Measurements from ENCODE around the gene FOS. TPM values are rescaled to one million over a fixed set of nuclear protein-coding genes. Genes with fewer than 3 reads are reported as not detected.

FOS gene
- total and polyA plus RNA-seq, 9 donors = 142 to 1,403 (median 670) TPM

GRCh38 chr14:75247286-75247922 is 31.2 kb upstream of the FOS start:
- H3K27me3 ChIP-seq (ENCODE audit: control insufficient read depth, insufficient read depth, low read length) = no peaks in the 10 kb centered on the region
- H3K4me1 ChIP-seq (ENCODE audit: control insufficient read depth, insufficient read depth, low read length) = peaks cover 24% of the 10 kb centered on the region
- no peak for DNase-seq
- no peaks in the 10 kb centered on the region for H3K36me3 ChIP-seq (ENCODE audit: control insufficient read depth, insufficient read depth, low read length)
- 55% methylated on average over 6 of the region's 15 CpGs for WGBS (ENCODE audit: insufficient coverage)
- no peak overlapping the region for H3K4me3 ChIP-seq (ENCODE audit: low read length)
- no peaks in the 10 kb centered on the region for H3K9me3 ChIP-seq (replicated peaks; ENCODE audit: control insufficient read depth, low read depth, low read length)
- H3K27ac ChIP-seq (ENCODE audit: low read length) = no peak overlapping the region

GRCh38 chr14:75247939-75248338 is 30.7 kb upstream of the FOS start:
- WGBS (ENCODE audit: insufficient coverage) = 87% methylated on average over 3 of the region's 6 CpGs
- no peak for DNase-seq
- Histone ChIP-seq H3K36me3 (ENCODE audit: control insufficient read depth, insufficient read depth, low read length) (no peaks in the 10 kb centered on the region), H3K9me3 (replicated peaks; ENCODE audit: control insufficient read depth, low read depth, low read length) (no peaks in the 10 kb centered on the region), H3K27ac (ENCODE audit: low read length) (no peak overlapping the region), H3K27me3 (ENCODE audit: control insufficient read depth, insufficient read depth, low read length) (no peaks in the 10 kb centered on the region), H3K4me1 (ENCODE audit: control insufficient read depth, insufficient read depth, low read length) (peaks cover 23% of the 10 kb centered on the region), H3K4me3 (ENCODE audit: low read length) (no peak overlapping the region)

GRCh38 chr14:75249251-75249957 is 29.2 kb upstream of the FOS start:
- no peaks in the 10 kb centered on the region for H3K9me3 ChIP-seq (replicated peaks; ENCODE audit: control insufficient read depth, low read depth, low read length)
- H3K27me3 ChIP-seq (ENCODE audit: control insufficient read depth, insufficient read depth, low read length) = no peaks in the 10 kb centered on the region
- no peak overlapping the region for H3K4me3 ChIP-seq (ENCODE audit: low read length)
- H3K4me1 ChIP-seq (ENCODE audit: control insufficient read depth, insufficient read depth, low read length) = peaks cover 29% of the 10 kb centered on the region
- peak; percentile 65 for DNase-seq
- H3K36me3 ChIP-seq (ENCODE audit: control insufficient read depth, insufficient read depth, low read length) = no peaks in the 10 kb centered on the region
- peak overlapping the region; percentile 77 for H3K27ac ChIP-seq (ENCODE audit: low read length)
- 60% methylated on average over 2 of the region's 10 CpGs for WGBS (ENCODE audit: insufficient coverage)

- peak overlapping the region; percentile 77 for H3K27ac ChIP-seq (ENCODE audit: low read length)
- WGBS (ENCODE audit: insufficient coverage) = no CpG with 5 or more reads among the region's 2 CpGs
- no peaks in the 10 kb centered on the region for H3K27me3 ChIP-seq (ENCODE audit: control insufficient read depth, insufficient read depth, low read length)
- H3K9me3 ChIP-seq (replicated peaks; ENCODE audit: control insufficient read depth, low read depth, low read length) = no peaks in the 10 kb centered on the region
- H3K36me3 ChIP-seq (ENCODE audit: control insufficient read depth, insufficient read depth, low read length) = no peaks in the 10 kb centered on the region
- H3K4me3 ChIP-seq (ENCODE audit: low read length) = no peak overlapping the region
- H3K4me1 ChIP-seq (ENCODE audit: control insufficient read depth, insufficient read depth, low read length) = peaks cover 35% of the 10 kb centered on the region
- DNase-seq = no peak
Observed at GRCh38 chr14:75249958-75250336, 28.7 kb upstream of the FOS start.

DNA sequence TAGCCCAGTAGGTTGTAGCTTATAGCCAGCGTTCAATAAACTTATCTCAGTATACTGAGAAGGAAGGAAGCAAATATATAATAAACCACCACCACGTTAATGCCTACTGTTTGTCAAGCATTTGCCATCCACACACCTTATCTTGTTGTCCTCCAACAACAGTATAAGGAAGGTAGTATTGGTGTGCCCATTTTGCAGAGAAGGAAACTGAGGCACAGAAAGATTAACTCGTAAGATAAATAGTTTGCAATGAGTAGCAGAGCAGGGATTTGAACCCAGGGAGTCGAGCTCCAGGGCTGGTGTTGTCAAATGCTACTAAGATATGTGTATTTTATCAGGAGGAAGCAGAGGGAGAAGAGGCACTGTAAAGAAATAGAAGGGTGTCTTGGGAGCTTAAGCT is 27.8 kb upstream of the FOS start:
- WGBS (ENCODE audit: insufficient coverage) = 91% methylated on average over 2 of the region's 4 CpGs
- DNase-seq = no peak

GRCh38 chr14:75252254-75252837 is 26.3 kb upstream of the FOS start:
- no peaks in the 10 kb centered on the region for H3K36me3 ChIP-seq (ENCODE audit: control insufficient read depth, insufficient read depth, low read length)
- peaks cover 44% of the 10 kb centered on the region for H3K4me1 ChIP-seq (ENCODE audit: control insufficient read depth, insufficient read depth, low read length)
- H3K4me3 ChIP-seq (ENCODE audit: low read length) = no peak overlapping the region
- 93% methylated on average over 6 of the region's 10 CpGs for WGBS (ENCODE audit: insufficient coverage)
- no peak overlapping the region for H3K27ac ChIP-seq (ENCODE audit: low read length)
- no peak for DNase-seq
- no peaks in the 10 kb centered on the region for H3K9me3 ChIP-seq (replicated peaks; ENCODE audit: control insufficient read depth, low read depth, low read length)
- no peaks in the 10 kb centered on the region for H3K27me3 ChIP-seq (ENCODE audit: control insufficient read depth, insufficient read depth, low read length)

More for the DNA sequence above, 27.8 kb upstream of the FOS start:
- H3K4me3 ChIP-seq (ENCODE audit: low read length) = no peak overlapping the region
- no peak overlapping the region for H3K27ac ChIP-seq (ENCODE audit: low read length)
- H3K9me3 ChIP-seq (replicated peaks; ENCODE audit: control insufficient read depth, low read depth, low read length) = no peaks in the 10 kb centered on the region
- H3K27me3 ChIP-seq (ENCODE audit: control insufficient read depth, insufficient read depth, low read length) = no peaks in the 10 kb centered on the region
- no peaks in the 10 kb centered on the region for H3K36me3 ChIP-seq (ENCODE audit: control insufficient read depth, insufficient read depth, low read length)
- H3K4me1 ChIP-seq (ENCODE audit: control insufficient read depth, insufficient read depth, low read length) = peaks cover 39% of the 10 kb centered on the region

GRCh38 chr14:75254381-75254822 is 24.2 kb upstream of the FOS start:
- DNase-seq = peak; percentile 83
- H3K4me1 ChIP-seq (ENCODE audit: control insufficient read depth, insufficient read depth, low read length) = peaks cover 56% of the 10 kb centered on the region
- H3K27ac ChIP-seq (ENCODE audit: low read length) = peak overlapping the region; percentile 91
- no peaks in the 10 kb centered on the region for H3K27me3 ChIP-seq (ENCODE audit: control insufficient read depth, insufficient read depth, low read length)
- WGBS (ENCODE audit: insufficient coverage) = 79% methylated on average over 4 of the region's 6 CpGs
- H3K36me3 ChIP-seq (ENCODE audit: control insufficient read depth, insufficient read depth, low read length) = no peaks in the 10 kb centered on the region
- no peaks in the 10 kb centered on the region for H3K9me3 ChIP-seq (replicated peaks; ENCODE audit: control insufficient read depth, low read depth, low read length)
- no peak overlapping the region for H3K4me3 ChIP-seq (ENCODE audit: low read length)

DNA sequence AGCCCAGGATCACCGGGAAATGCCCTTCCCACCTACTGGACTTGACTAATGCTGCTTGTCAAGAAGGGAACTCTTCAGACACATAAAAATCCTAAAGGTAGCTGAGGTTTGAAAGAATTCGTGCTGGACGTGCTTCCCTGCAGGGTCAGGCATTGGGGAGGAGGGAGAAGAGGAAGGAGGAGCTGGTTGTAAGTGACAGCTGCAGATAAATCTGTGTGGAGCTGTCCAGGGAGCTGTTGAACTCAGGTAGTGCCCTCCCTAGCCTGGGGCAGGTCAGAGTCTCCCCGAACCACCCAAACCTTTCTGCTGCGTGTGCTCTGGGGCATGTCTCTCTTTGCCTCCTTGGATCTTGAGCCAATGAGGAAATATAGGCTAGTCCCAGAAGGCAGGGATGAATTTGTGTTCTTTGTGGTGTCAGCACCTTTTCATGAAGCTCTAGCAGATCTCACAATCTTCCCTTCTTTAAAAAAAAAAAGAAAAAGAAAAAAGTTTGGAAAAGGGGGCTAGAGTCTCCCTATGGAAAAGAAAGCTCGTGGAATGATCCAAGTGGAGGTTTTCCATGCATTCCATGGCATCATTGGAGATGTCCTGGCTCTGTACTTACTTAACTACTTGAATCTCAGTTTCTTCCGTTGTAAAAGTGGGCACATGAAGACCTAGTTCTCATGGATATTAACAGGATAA is 23.6 kb upstream of the FOS start:
- peak overlapping the region; percentile 91 for H3K27ac ChIP-seq (ENCODE audit: low read length)
- H3K4me3 ChIP-seq (ENCODE audit: low read length) = no peak overlapping the region
- H3K27me3 ChIP-seq (ENCODE audit: control insufficient read depth, insufficient read depth, low read length) = no peaks in the 10 kb centered on the region
- H3K4me1 ChIP-seq (ENCODE audit: control insufficient read depth, insufficient read depth, low read length) = peaks cover 57% of the 10 kb centered on the region
- DNase-seq = peak; percentile 78
- no peaks in the 10 kb centered on the region for H3K36me3 ChIP-seq (ENCODE audit: control insufficient read depth, insufficient read depth, low read length)
- WGBS (ENCODE audit: insufficient coverage) = 0% methylated on average over 1 of the region's 7 CpGs
- no peaks in the 10 kb centered on the region for H3K9me3 ChIP-seq (replicated peaks; ENCODE audit: control insufficient read depth, low read depth, low read length)

GRCh38 chr14:75258079-75258802 is 20.4 kb upstream of the FOS start:
- Histone ChIP-seq H3K4me1 (ENCODE audit: control insufficient read depth, insufficient read depth, low read length) (peaks cover 50% of the 10 kb centered on the region), H3K36me3 (ENCODE audit: control insufficient read depth, insufficient read depth, low read length) (no peaks in the 10 kb centered on the region), H3K4me3 (ENCODE audit: low read length) (peak overlapping the region; percentile 30), H3K27ac (ENCODE audit: low read length) (peak overlapping the region; percentile 99), H3K27me3 (ENCODE audit: control insufficient read depth, insufficient read depth, low read length) (no peaks in the 10 kb centered on the region), H3K9me3 (replicated peaks; ENCODE audit: control insufficient read depth, low read depth, low read length) (no peaks in the 10 kb centered on the region)
- DNase-seq = peak; percentile 90
- WGBS (ENCODE audit: insufficient coverage) = 0% methylated on average over 8 of the region's 12 CpGs

Data from muscle of leg (tissue), 11 donors.